Endodermal cell (in vitro differentiated cells): ENCODE results near the gene IGSF3. TPM values are rescaled to one million over a fixed set of nuclear protein-coding genes. Genes with fewer than 3 reads are reported as not detected.

Source experiments
- DNase-seq: peaks from one replicate; pipeline ENCODE4 v3.0.0-alpha.2; 2017
- H3K27ac ChIP-seq: 2 replicates; pipeline ENCODE4 v1.5.1; 2013; ENCODE audit warnings: mild to moderate bottlenecking, low read depth, low read length, moderate library complexity
- H3K27me3 ChIP-seq: 2 replicates; pipeline ENCODE4 v1.6.1; 2013; ENCODE audit warnings: mild to moderate bottlenecking, low read length, moderate library complexity; ENCODE audit not compliant: insufficient read depth, control insufficient read depth, poor library complexity, severe bottlenecking
- H3K36me3 ChIP-seq: 2 replicates; pipeline ENCODE4 v1.7.0; 2013; ENCODE audit warnings: mild to moderate bottlenecking, low read length, moderate library complexity; ENCODE audit not compliant: control insufficient read depth, insufficient read depth
- H3K4me1 ChIP-seq: one replicate; pipeline ENCODE4 v1.7.0; 2013; ENCODE audit warnings: low read length; ENCODE audit not compliant: control insufficient read depth, insufficient read depth
- H3K4me3 ChIP-seq: 2 replicates; pipeline ENCODE4 v1.5.1; 2013; ENCODE audit warnings: mild to moderate bottlenecking, low read length, moderate library complexity
- H3K9ac ChIP-seq: 2 replicates; pipeline ENCODE4 v1.6.1; 2013; ENCODE audit warnings: mild to moderate bottlenecking, low read length, moderate library complexity; ENCODE audit not compliant: poor library complexity, severe bottlenecking; ENCODE audit errors: extremely low read depth
- H3K9me3 ChIP-seq: 2 replicates; pipeline ENCODE4 v1.6.1; 2013; ENCODE audit warnings: mild to moderate bottlenecking, low read length, moderate library complexity; ENCODE audit not compliant: control insufficient read depth
- H3K27ac Mint-ChIP-seq: 2 replicates; pipeline ENCODE4 v1.8.0; 2020; ENCODE audit warnings: mixed read lengths
- H3K27me3 Mint-ChIP-seq: 2 replicates; pipeline ENCODE4 v1.8.0; 2021; ENCODE audit warnings: mild to moderate bottlenecking, mixed read lengths; ENCODE audit not compliant: insufficient read depth
- H3K36me3 Mint-ChIP-seq: 2 replicates; pipeline ENCODE4 v1.8.0; 2020; ENCODE audit warnings: low read depth, mixed read lengths
- H3K4me1 Mint-ChIP-seq: 2 replicates; pipeline ENCODE4 v1.8.0; 2020; ENCODE audit warnings: mixed read lengths
- H3K4me3 Mint-ChIP-seq: 2 replicates; pipeline ENCODE4 v1.8.0; 2020; ENCODE audit warnings: mild to moderate bottlenecking, moderate library complexity, mixed read lengths
- H3K9me3 Mint-ChIP-seq: 2 replicates; pipeline ENCODE4 v1.8.0; 2020; ENCODE audit warnings: mild to moderate bottlenecking, mixed read lengths
- WGBS, 2 experiments: methylation state at CpG; one replicate each; pipeline versions ENCODE4 v1.1.5 to v1.1.7; 2013; ENCODE audit warnings: missing lambda C conversion rate in 2 of 2, mixed read lengths in 1 of 2; ENCODE audit not compliant: insufficient coverage in 1 of 2, insufficient read length in 1 of 2; 5-methylcytosine and 5-hydroxymethylcytosine counted together
- total RNA-seq, 2 donors: library from RNA; stranded (reverse); fragmentation: NEBNext Ultra II Directional in 1 of 2; extraction: Animal tissue kit (Norgen Biotek cat#: 25700) in 1 of 2; gene quantifications; 2 replicates in 1 of 2; 3 replicates in 1 of 2; pipeline ENCODE4 v1.2.1, GENCODE V29; 2021
- TF ChIP-seq, protein P1 (sequence below): fragments of 200-600 bp; sonication (generic); conservative IDR thresholded peaks from 2 replicates; pipeline ENCODE4 v1.5.0; 2021; ENCODE audit warnings: antibody characterized with exemption, mild to moderate bottlenecking

IGSF3 gene
- total RNA-seq, 2 donors from 2014 or later = 35.0 to 36.7 TPM

DNA sequence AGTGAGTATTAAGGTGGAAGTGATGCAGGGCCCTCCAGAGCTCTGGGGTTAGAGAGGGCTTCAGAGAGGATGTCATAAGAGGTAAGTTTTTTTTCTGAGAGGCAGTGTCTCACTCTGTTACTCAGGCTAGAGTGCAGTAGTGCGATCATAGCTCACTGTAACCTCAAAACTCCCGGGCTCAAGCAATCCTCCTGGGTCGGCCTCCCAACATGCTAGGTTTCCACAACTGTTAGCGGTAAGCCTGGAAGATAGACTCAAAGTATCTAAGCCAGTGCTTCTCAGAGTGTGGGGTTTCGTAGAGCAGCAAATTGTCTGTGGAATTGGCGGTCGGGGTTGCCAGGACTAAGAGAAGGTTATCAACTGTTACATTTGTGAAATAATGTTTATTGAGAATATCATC, 18.6 kb upstream of the IGSF3 start:
- no peak overlapping the region for H3K4me3 ChIP-seq
- no peak overlapping the region for H3K4me3 Mint-ChIP-seq
- H3K4me1 ChIP-seq = peaks cover 5% of the 10 kb centered on the region
- H3K9me3 Mint-ChIP-seq = no peaks in the 10 kb centered on the region
- no peaks in the 10 kb centered on the region for H3K27me3 ChIP-seq
- 92 to 95% methylated on average over 3 to 7 of the region's 7 CpGs for WGBS, 2 experiments
- H3K27ac Mint-ChIP-seq = no peak overlapping the region
- H3K36me3 ChIP-seq = no peaks in the 10 kb centered on the region
- DNase-seq = peak; percentile 22
- H3K4me1 Mint-ChIP-seq = peaks cover 14% of the 10 kb centered on the region
- TF ChIP-seq, protein P1, sequence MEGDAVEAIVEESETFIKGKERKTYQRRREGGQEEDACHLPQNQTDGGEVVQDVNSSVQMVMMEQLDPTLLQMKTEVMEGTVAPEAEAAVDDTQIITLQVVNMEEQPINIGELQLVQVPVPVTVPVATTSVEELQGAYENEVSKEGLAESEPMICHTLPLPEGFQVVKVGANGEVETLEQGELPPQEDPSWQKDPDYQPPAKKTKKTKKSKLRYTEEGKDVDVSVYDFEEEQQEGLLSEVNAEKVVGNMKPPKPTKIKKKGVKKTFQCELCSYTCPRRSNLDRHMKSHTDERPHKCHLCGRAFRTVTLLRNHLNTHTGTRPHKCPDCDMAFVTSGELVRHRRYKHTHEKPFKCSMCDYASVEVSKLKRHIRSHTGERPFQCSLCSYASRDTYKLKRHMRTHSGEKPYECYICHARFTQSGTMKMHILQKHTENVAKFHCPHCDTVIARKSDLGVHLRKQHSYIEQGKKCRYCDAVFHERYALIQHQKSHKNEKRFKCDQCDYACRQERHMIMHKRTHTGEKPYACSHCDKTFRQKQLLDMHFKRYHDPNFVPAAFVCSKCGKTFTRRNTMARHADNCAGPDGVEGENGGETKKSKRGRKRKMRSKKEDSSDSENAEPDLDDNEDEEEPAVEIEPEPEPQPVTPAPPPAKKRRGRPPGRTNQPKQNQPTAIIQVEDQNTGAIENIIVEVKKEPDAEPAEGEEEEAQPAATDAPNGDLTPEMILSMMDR = no peak
- no peak overlapping the region for H3K27ac ChIP-seq
- no peaks in the 10 kb centered on the region for H3K9me3 ChIP-seq
- H3K9ac ChIP-seq = no peak overlapping the region
- H3K36me3 Mint-ChIP-seq = no peaks in the 10 kb centered on the region
- H3K27me3 Mint-ChIP-seq = no peaks in the 10 kb centered on the region

DNA sequence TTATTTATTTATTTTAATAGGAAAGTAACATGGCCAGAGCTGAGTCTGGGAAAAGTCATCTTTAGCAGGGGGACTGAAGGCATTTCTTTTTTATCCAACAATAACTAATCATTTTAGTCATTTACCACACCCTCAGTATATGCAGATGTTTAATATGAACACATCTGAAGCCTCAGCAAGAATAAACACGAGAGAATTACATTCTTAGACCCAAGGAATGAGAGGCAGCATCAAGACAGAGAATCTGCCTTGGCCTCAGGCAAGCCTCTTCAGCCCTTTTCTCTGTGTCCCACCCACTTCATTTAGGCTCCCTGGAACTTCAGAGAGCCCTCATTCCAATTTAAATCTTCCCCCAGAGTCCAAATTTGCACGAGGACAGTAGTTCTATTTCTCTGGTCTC, 17.0 kb upstream of the IGSF3 start:
- H3K9me3 Mint-ChIP-seq = no peaks in the 10 kb centered on the region
- no peaks in the 10 kb centered on the region for H3K27me3 Mint-ChIP-seq
- Histone ChIP-seq H3K27ac (no peak overlapping the region), H3K27me3 (no peaks in the 10 kb centered on the region), H3K9ac (no peak overlapping the region), H3K9me3 (no peaks in the 10 kb centered on the region), H3K4me1 (peaks cover 5% of the 10 kb centered on the region), H3K4me3 (no peak overlapping the region), H3K36me3 (no peaks in the 10 kb centered on the region)
- no peak for DNase-seq
- WGBS, 2 experiments = 59 to 75% methylated on average over 2 of the region's 2 CpGs
- peaks cover 10% of the 10 kb centered on the region for H3K4me1 Mint-ChIP-seq
- H3K4me3 Mint-ChIP-seq = no peak overlapping the region
- TF ChIP-seq, protein P1 = no peak
- H3K27ac Mint-ChIP-seq = no peak overlapping the region
- no peaks in the 10 kb centered on the region for H3K36me3 Mint-ChIP-seq

DNA sequence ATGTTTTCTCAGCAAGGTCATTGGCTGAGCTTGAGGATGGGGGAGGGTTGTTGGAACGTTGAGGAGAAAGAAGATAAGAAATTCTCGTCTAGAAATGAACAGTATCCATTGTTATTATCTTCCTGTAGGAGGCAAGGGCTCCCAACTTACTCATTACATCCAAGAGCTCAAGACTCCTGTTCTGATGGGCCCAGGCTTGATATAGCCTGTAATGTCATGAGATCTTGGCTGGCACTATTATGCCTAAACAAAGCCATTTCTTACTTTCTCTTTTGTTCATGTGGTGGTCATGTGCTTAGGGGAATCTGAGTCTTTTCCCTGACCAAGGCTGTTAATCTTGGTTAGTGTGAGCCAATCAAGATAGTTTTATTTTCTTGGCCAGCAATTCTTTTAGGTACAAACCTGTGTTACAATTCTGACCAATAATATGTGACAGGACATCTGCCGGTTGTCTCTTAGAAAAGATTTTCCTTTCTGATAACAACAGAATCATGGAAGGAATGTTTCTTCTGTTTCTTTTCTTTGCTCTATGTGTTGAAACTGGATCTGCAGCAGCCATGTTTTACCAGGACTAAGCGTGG, 15.2 kb upstream of the IGSF3 start:
- DNase-seq = no peak
- Mint-ChIP-seq H3K27ac (no peak overlapping the region), H3K27me3 (no peaks in the 10 kb centered on the region)

More for the DNA sequence above, 15.2 kb upstream of the IGSF3 start:
- no peak overlapping the region for H3K27ac ChIP-seq
- Mint-ChIP-seq H3K9me3 (no peaks in the 10 kb centered on the region), H3K4me3 (no peak overlapping the region), H3K36me3 (no peaks in the 10 kb centered on the region), H3K4me1 (peaks cover 8% of the 10 kb centered on the region)
- TF ChIP-seq, protein P1 = no peak
- no peak overlapping the region for H3K4me3 ChIP-seq
- no peak overlapping the region for H3K9ac ChIP-seq
- H3K9me3 ChIP-seq = no peaks in the 10 kb centered on the region
- no peaks in the 10 kb centered on the region for H3K36me3 ChIP-seq
- 91 to 94% methylated on average over 2 to 4 of the region's 4 CpGs for WGBS, 2 experiments
- peaks cover 5% of the 10 kb centered on the region for H3K4me1 ChIP-seq
- no peaks in the 10 kb centered on the region for H3K27me3 ChIP-seq
